GM12878 (cell line): Measurements from ENCODE around the gene JAGN1. TPM values are rescaled to one million over a fixed set of nuclear protein-coding genes. Genes with fewer than 3 reads are reported as not detected.

Source experiments
- ATAC-seq: fragments of 200-7000 bp; cut with Tn5 transposase; 3 replicates; pipeline ENCODE4 v1.9.1; 2020; ENCODE audit warnings: mild to moderate bottlenecking, moderate library complexity
- BruUV-seq: library from RNA; stranded (reverse); fragments of 400-500 nt; replicated peaks from 2 replicates; lab custom pipeline; 2021; lab: Mats Ljungman, UMichigan
- CTCF ChIA-PET: fragments of 300-600 bp; sonication (Branson Sonifier 250); formaldehyde crosslinking; extraction: SDS; loops from one replicate; lab custom pipeline; 2021; ENCODE audit warnings: inconsistent platforms; lab: Yijun Ruan, JAX
- POLR2A ChIA-PET: fragments of 350-600 bp; formaldehyde crosslinking; extraction: SDS; loops from one replicate; lab custom pipeline; 2021; ENCODE audit warnings: inconsistent platforms; lab: Charles Lee
- RAD21 ChIA-PET: fragments of 300-600 bp; sonication (Branson Sonifier 250); formaldehyde crosslinking; loops from one replicate; lab custom pipeline; 2023; ENCODE audit warnings: antibody characterized with exemption; ENCODE audit not compliant: unreplicated experiment; lab: Charles Lee
- SMC1A ChIA-PET: fragments of 300-600 bp; sonication (Branson Sonifier 250); formaldehyde crosslinking; loops from one replicate; lab custom pipeline; 2023; ENCODE audit not compliant: unreplicated experiment, uncharacterized antibody; lab: Charles Lee
- DNase-seq: peaks from one replicate; pipeline ENCODE4 v3.0.0-alpha.2; 2011; ENCODE audit warnings: low read depth, low spot score
- FAIRE-seq: peaks from 3 replicates; lab custom pipeline; 2011; peaks lifted over from hg19 to GRCh38; lab: Jason Lieb, UNC
- H2AFZ ChIP-seq: 2 replicates; pipeline ENCODE4 v1.6.0; 2011; ENCODE audit warnings: low read depth, low read length, control low read depth; ENCODE audit not compliant: control insufficient read depth
- H3K27ac ChIP-seq: 2 replicates; pipeline ENCODE4 v1.5.1; 2011; ENCODE audit warnings: control low read depth; ENCODE audit not compliant: control insufficient read depth, insufficient read depth
- H3K27me3 ChIP-seq, 2 experiments: replicated peaks in 1 of 2; 2 replicates each; pipeline versions ENCODE4 v1.6.0 to v1.6.1; 2011; ENCODE audit warnings: low read length in 1 of 2; ENCODE audit not compliant: control insufficient read depth in 2 of 2, insufficient read depth in 2 of 2
- H3K36me3 ChIP-seq, 2 experiments: 2 replicates each; pipeline ENCODE4 v1.5.1; 2011; ENCODE audit warnings: low read length in 1 of 2; ENCODE audit not compliant: control insufficient read depth in 2 of 2, insufficient read depth in 2 of 2
- H3K4me1 ChIP-seq: 2 replicates; pipeline ENCODE4 v1.6.1; 2011; ENCODE audit warnings: mild to moderate bottlenecking, low read length, moderate library complexity, mixed read lengths; ENCODE audit not compliant: control insufficient read depth, insufficient read depth
- H3K4me2 ChIP-seq: 2 replicates; pipeline ENCODE4 v1.6.0; 2011; ENCODE audit warnings: control low read depth; ENCODE audit not compliant: control insufficient read depth, insufficient read depth
- H3K4me3 ChIP-seq: fragments of 200-600 bp; sonication (generic); 2 replicates; pipeline ENCODE4 v1.5.1; 2016
- H3K79me2 ChIP-seq: 2 replicates; pipeline ENCODE4 v1.6.0; 2011; ENCODE audit warnings: low read length; ENCODE audit not compliant: control insufficient read depth, insufficient read depth
- H3K9ac ChIP-seq: 2 replicates; pipeline ENCODE4 v1.8.0; 2011; ENCODE audit warnings: low read length, control low read depth, mixed read lengths; ENCODE audit not compliant: control insufficient read depth, insufficient read depth
- H3K9me3 ChIP-seq: replicated peaks from 3 replicates; pipeline ENCODE4 v1.5.1; 2011; ENCODE audit warnings: mild to moderate bottlenecking, low read length; ENCODE audit not compliant: control insufficient read depth, insufficient read depth
- H4K20me1 ChIP-seq: 2 replicates; pipeline ENCODE4 v1.6.0; 2011; ENCODE audit not compliant: control insufficient read depth, insufficient read depth
- BMI1 ChIP-seq: fragments of 450-650 bp; IDR thresholded peaks from 2 replicates; pipeline ENCODE4 v1.6.1; 2016; ENCODE audit warnings: mild to moderate bottlenecking, moderate library complexity, borderline replicate concordance
- MLLT1 ChIP-seq: fragments of 450-650 bp; IDR thresholded peaks from 2 replicates; pipeline ENCODE4 v1.6.1; 2016; ENCODE audit warnings: mild to moderate bottlenecking
- WGBS: methylation state at CpG from one replicate; pipeline ENCODE4 v1.1.6; 2016; ENCODE audit warnings: low lambda C conversion rate; ENCODE audit not compliant: insufficient replicate concordance, insufficient coverage; ENCODE audit errors: missing lambda C conversion rate; 5-methylcytosine and 5-hydroxymethylcytosine counted together
- in situ Hi-C: fragments of 300-500 bp; cut with MboI; formaldehyde crosslinking; loops from 9 replicates; pipeline ENCODE4 v1.14.3; 2018; ENCODE audit warnings: mixed read lengths
- intact Hi-C: fragments of 100-400 bp; cut with micrococcal nuclease; formaldehyde crosslinking; loops from one replicate; pipeline ENCODE4 v1.14.2; 2022; ENCODE audit not compliant: unreplicated experiment
- polyA plus RNA-seq, 11 experiments: library from polyadenylated mRNA; depleted of rRNA in 4 of 11; unstranded in 6 of 11; stranded (reverse) in 5 of 11; fragments of >200 nt; fragmentation: Nextera tagmentation in 4 of 11; fragmentation: Illumina TruSeq in 1 of 11; extraction: Ambion mirVana in 4 of 11; extraction: Trizol in 1 of 11; gene quantifications; 1 replicate in 1 of 11; 2 replicates in 10 of 11; pipeline versions ENCODE4 v1.2.1 to v1.2.3, GENCODE V29; 2011 to 2016; ENCODE audit warnings: inconsistent platforms in 2 of 11, missing spikeins in 2 of 11, low read depth in 1 of 11
- total RNA-seq, 4 experiments: library from RNA; depleted of rRNA in 3 of 4; stranded (reverse); fragments of >200 nt in 3 of 4; fragmentation: Illumina TruSeq in 1 of 4; extraction: Trizol in 1 of 4; gene quantifications; 2 replicates each; pipeline versions ENCODE4 v1.2.1 to v1.2.3, GENCODE V29; 2013 to 2021

The JAGN1 gene
- total and polyA plus RNA-seq, 10 of the 15 experiments (the other 5 are each of a cell fraction or from before 2014, with no cell fraction given) = 23.3 to 56.0 (median 35.4) TPM

- Histone ChIP-seq H3K27me3 (no peaks in the 10 kb centered on the region), H3K4me2 (no peak overlapping the region), H3K36me3 (peaks cover 5 to 12% of the 10 kb centered on the region in 2 experiments; a peak in 2 of 4 replicates), H3K4me3 (no peak overlapping the region), H4K20me1 (no peaks in the 10 kb centered on the region; the same call in 1 of the 2 replicates), H3K9ac (no peak overlapping the region), H2AFZ (no peak overlapping the region), H3K27ac (no peak overlapping the region), H3K9me3 (no peaks in the 10 kb centered on the region), H3K4me1 (peaks cover 11% of the 10 kb centered on the region), H3K79me2 (peaks cover 8% of the 10 kb centered on the region)
- no TSS peak for BruUV-seq
- in situ Hi-C loops (no loop called here), intact Hi-C loops (loop anchor here (5.0 kb wide), 1 partner anchor 91 kb away; the partner anchor contains the start of gene CRELD1)
- POLR2A ChIA-PET = no interaction called here
- WGBS = 87% methylated on average over 8 of the region's 8 CpGs
- SMC1A ChIA-PET = interaction anchor here (1.2 to 1.5 kb wide), 2 partner anchors 46 to 51 kb away, joined by 3 to 4 read pairs; no protein-coding TSS in a partner anchor
- FAIRE-seq (no peak), ATAC-seq (no peak), DNase-seq (no peak)
- TF ChIP-seq MLLT1 (peak; percentile 69), BMI1 (no peak)
- CTCF ChIA-PET = interaction anchor here (0.7 to 1.8 kb wide), 3 partner anchors 90 to 478 kb away, joined by 3 to 4 read pairs (median 4); partner anchors contain the start of gene THUMPD3
- RAD21 ChIA-PET = no interaction called here
Measured at GRCh38 chr3:9841015-9841414, 49.4 kb upstream of the JAGN1 start.
